GM12878 (cell line): Measurements from ENCODE around the gene ANO7.

ENCODE experiments used
- ATF3 ChIP-seq: IDR thresholded peaks from 2 replicates; pipeline ENCODE4 v1.6.1; 2011; ENCODE audit warnings: low read depth, mild to moderate bottlenecking, low read length, moderate library complexity, borderline replicate concordance; ENCODE audit errors: extremely low read depth
- CTCF ChIP-seq, 3 experiments: IDR thresholded peaks in 2 of 3; conservative IDR thresholded peaks in 1 of 3; 2 replicates each; pipeline ENCODE4 v1.5.1; 2011; ENCODE audit warnings: low read depth in 3 of 3, low read length in 3 of 3, mild to moderate bottlenecking in 3 of 3, control low read depth in 2 of 3, moderate library complexity in 2 of 3, inconsistent platforms in 1 of 3, mixed read lengths in 1 of 3; ENCODE audit not compliant: control insufficient read depth in 2 of 3, insufficient read depth in 1 of 3; ENCODE audit errors: extremely low read depth in 1 of 3
- ELK1 ChIP-seq: IDR thresholded peaks from 2 replicates; pipeline ENCODE4 v1.6.1; 2012; ENCODE audit warnings: low read depth, low read length, improper control_type of control experiment
- FOS ChIP-seq: IDR thresholded peaks from 3 replicates; pipeline ENCODE4 v1.6.1; 2011; ENCODE audit warnings: borderline replicate concordance; ENCODE audit not compliant: insufficient read length; ENCODE audit errors: extremely low read depth
- HDAC2 ChIP-seq: fragments of 200-600 bp; sonication (generic); IDR thresholded peaks from 2 replicates; pipeline ENCODE4 v1.6.1; 2017
- POLR2A ChIP-seq: IDR thresholded peaks from 2 replicates; pipeline ENCODE4 v1.6.1; 2011; ENCODE audit warnings: low read depth, mild to moderate bottlenecking, low read length
- SIX5 ChIP-seq: IDR thresholded peaks from 2 replicates; pipeline ENCODE4 v1.6.1; 2011; ENCODE audit warnings: mild to moderate bottlenecking, low read depth, low read length, moderate library complexity; ENCODE audit not compliant: severe bottlenecking

- TF ChIP-seq CTCF (IDR thresholded peaks at IDR 0.05 in 2 of 3, conservative IDR thresholded peaks at IDR 0.05 in 1 of 3; ENCODE audit: control insufficient read depth in 2 of 3, extremely low read depth in 1 of 3, insufficient read depth in 1 of 3, low read depth in 3 of 3, low read length in 3 of 3) = no peak
- TF ChIP-seq FOS = no peak
- no peak for TF ChIP-seq POLR2A
- no peak for TF ChIP-seq HDAC2
- TF ChIP-seq ATF3 = no peak
- no peak for TF ChIP-seq ELK1
- no peak for TF ChIP-seq SIX5
Observed at GRCh38 chr2:241215421-241215820, 26.9 kb downstream of the ANO7 start.
